ENCODE data around the gene CARMIL1. TPM values are rescaled to one million over a fixed set of nuclear protein-coding genes. Genes with fewer than 3 reads are reported as not detected.

The CARMIL1 gene
- total and polyA plus RNA-seq, 10 donors, result 3.7 to 34.8 (median 9.3) TPM

DNA sequence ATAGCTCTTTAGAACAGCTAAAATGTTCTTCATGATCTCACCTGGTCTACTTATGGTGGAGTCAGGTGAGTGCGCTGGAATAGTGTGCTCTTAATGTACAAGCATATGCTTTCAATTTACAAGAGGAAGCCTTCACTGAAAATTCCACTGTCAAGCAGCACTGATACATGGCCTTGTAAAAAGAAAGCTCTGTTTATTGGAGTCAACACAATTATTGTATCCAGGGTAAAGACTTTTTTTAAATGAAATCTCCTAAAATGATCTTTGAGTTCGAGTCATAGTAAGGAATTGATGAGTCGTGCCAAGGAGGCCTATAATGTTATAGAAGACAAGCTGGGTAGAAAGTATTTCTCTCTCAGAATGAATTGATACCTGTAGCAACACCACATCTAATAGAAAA lies 41.6 kb upstream of the CARMIL1 start:
- no peaks in the 10 kb centered on the region for H3K36me3 ChIP-seq
- H3K4me1 ChIP-seq, result no peaks in the 10 kb centered on the region
- H3K27me3 ChIP-seq (replicated peaks in 1 of 7), result no peaks in the 10 kb centered on the region
- H3K27ac ChIP-seq, result no peak overlapping the region
- no peaks in the 10 kb centered on the region for H3K9me3 ChIP-seq
- intact Hi-C loops (cut with DNase I; ENCODE audit: low total_unique reads), result no loop called here
- no peak for DNase-seq
- no peak overlapping the region for H3K4me3 ChIP-seq
- WGBS, 5 donors, result 77 to 94% (median 89%) methylated on average over 3 of the region's 3 CpGs
- TF ChIP-seq POLR2AphosphoS5 (IDR thresholded peaks at IDR 0.05) (no peak), POLR2A (IDR thresholded peaks at IDR 0.05) (no peak), CTCF (IDR thresholded peaks at IDR 0.05 in 8 of 11, conservative IDR thresholded peaks at IDR 0.05 in 3 of 11) (no peak)

DNA sequence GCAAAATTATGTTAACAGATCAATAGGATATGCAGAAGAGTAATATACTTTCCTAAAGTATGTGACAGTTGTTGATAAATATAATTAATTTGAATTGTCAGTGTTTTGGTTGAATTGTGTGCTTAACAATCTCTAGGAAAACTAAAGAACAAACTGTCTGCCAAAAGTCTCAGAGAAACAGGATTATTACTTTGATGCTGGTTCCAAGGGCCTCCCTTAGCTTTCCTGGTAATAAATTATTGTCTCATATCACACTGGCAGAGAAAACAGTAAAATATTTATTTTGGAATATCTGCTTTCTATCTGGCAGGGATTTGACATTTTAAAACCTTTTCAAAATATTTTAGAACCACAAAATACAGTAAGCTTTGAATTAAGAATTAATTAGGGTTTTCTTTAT lies 40.1 kb upstream of the CARMIL1 start:
- TF ChIP-seq CTCF (IDR thresholded peaks at IDR 0.05 in 8 of 11, conservative IDR thresholded peaks at IDR 0.05 in 3 of 11), result no peak
- no peak for TF ChIP-seq POLR2AphosphoS5 (IDR thresholded peaks at IDR 0.05)
- H3K4me3 ChIP-seq, result no peak overlapping the region
- intact Hi-C loops (cut with DNase I; ENCODE audit: low total_unique reads), result no loop called here
- H3K27ac ChIP-seq, result no peak overlapping the region
- H3K27me3 ChIP-seq (replicated peaks in 1 of 7), result no peaks in the 10 kb centered on the region
- DNase-seq, result no peak
- H3K4me1 ChIP-seq, result no peaks in the 10 kb centered on the region
- no peaks in the 10 kb centered on the region for H3K36me3 ChIP-seq
- H3K9me3 ChIP-seq, result no peaks in the 10 kb centered on the region

GRCh38 chr6:25239498-25239897 lies 39.7 kb upstream of the CARMIL1 start:
- no peaks in the 10 kb centered on the region for H3K9me3 ChIP-seq
- H3K27ac ChIP-seq, result no peak overlapping the region
- H3K4me1 ChIP-seq, result no peaks in the 10 kb centered on the region
- no peak for DNase-seq
- WGBS, 5 donors, result 73 to 91% (median 79%) methylated on average over 1 of the region's 1 CpG
- TF ChIP-seq POLR2AphosphoS5 (IDR thresholded peaks at IDR 0.05), result no peak
- TF ChIP-seq POLR2A (IDR thresholded peaks at IDR 0.05), result no peak
- TF ChIP-seq CTCF (IDR thresholded peaks at IDR 0.05 in 8 of 11, conservative IDR thresholded peaks at IDR 0.05 in 3 of 11), result no peak
- intact Hi-C loops (cut with DNase I; ENCODE audit: low total_unique reads), result no loop called here
- H3K27me3 ChIP-seq (replicated peaks in 1 of 7), result no peaks in the 10 kb centered on the region
- H3K36me3 ChIP-seq, result no peaks in the 10 kb centered on the region
- no peak overlapping the region for H3K4me3 ChIP-seq

- TF ChIP-seq POLR2AphosphoS5 (IDR thresholded peaks at IDR 0.05) (no peak), POLR2A (IDR thresholded peaks at IDR 0.05) (no peak), CTCF (IDR thresholded peaks at IDR 0.05 in 8 of 11, conservative IDR thresholded peaks at IDR 0.05 in 3 of 11) (no peak)
- Histone ChIP-seq H3K27ac (no peak overlapping the region), H3K9me3 (no peaks in the 10 kb centered on the region), H3K36me3 (no peaks in the 10 kb centered on the region), H3K4me3 (no peak overlapping the region), H3K4me1 (no peaks in the 10 kb centered on the region), H3K27me3 (replicated peaks in 1 of 7) (no peaks in the 10 kb centered on the region)
- DNase-seq, result no peak
- intact Hi-C loops (cut with DNase I; ENCODE audit: low total_unique reads), result no loop called here
- 92 to 97% (median 94%) methylated on average over 2 of the region's 2 CpGs for WGBS, 5 donors
Observed at GRCh38 chr6:25242567-25242966, 36.6 kb upstream of the CARMIL1 start.

Data from spleen (tissue), 11 donors.